OCI-LY7 (cell line): ENCODE measurements around the gene UQCRHL. TPM values are rescaled to one million over a fixed set of nuclear protein-coding genes. Genes with fewer than 3 reads are reported as not detected.
A peak's percentile ranks its signal among the peaks of the same experiment; 100 is the strongest.
"Not testable (repeated sequence)": the region's sequence is repeated elsewhere in the genome, so short reads cannot be mapped to it uniquely, and the experiment has no call there.

ENCODE experiments used
- BruUV-seq: library from RNA; stranded (reverse); fragments of 400-500 nt; replicated peaks from 2 replicates; lab custom pipeline; 2021; lab: Mats Ljungman, UMichigan
- CTCF ChIA-PET: fragments of 300-600 bp; sonication (Branson Sonifier 250); formaldehyde crosslinking; loops from one replicate; lab custom pipeline; 2022; ENCODE audit warnings: antibody characterized with exemption; ENCODE audit not compliant: unreplicated experiment; lab: Charles Lee
- POLR2A ChIA-PET: fragments of 300-600 bp; sonication (Branson Sonifier 250); formaldehyde crosslinking; loops from one replicate; lab custom pipeline; 2022; ENCODE audit warnings: antibody characterized with exemption; lab: Charles Lee
- DNase-seq: peaks from one replicate; pipeline ENCODE4 v3.0.0-alpha.2; 2015; ENCODE audit warnings: low spot score
- H2AFZ ChIP-seq: fragments of 200-600 bp; sonication (generic), shearing (Covaris generic); 2 replicates; pipeline ENCODE4 v1.6.1; 2014; ENCODE audit warnings: mild to moderate bottlenecking, antibody characterized with exemption, low read length, moderate library complexity
- H3K27ac ChIP-seq: fragments of 200-600 bp; sonication (generic); 2 replicates; pipeline ENCODE4 v1.5.1; 2014; ENCODE audit warnings: mixed run types, low read depth, mild to moderate bottlenecking, moderate library complexity, low read length, inconsistent platforms; ENCODE audit not compliant: poor library complexity, severe bottlenecking
- H3K36me3 ChIP-seq: fragments of 200-600 bp; sonication (generic); 2 replicates; pipeline ENCODE4 v1.6.1; 2014; ENCODE audit warnings: mild to moderate bottlenecking, antibody characterized with exemption, low read length, moderate library complexity, mixed read lengths; ENCODE audit not compliant: insufficient read depth
- H3K4me1 ChIP-seq: fragments of 200-600 bp; sonication (generic); 2 replicates; pipeline ENCODE4 v1.5.1; 2014; ENCODE audit warnings: mild to moderate bottlenecking, low read length; ENCODE audit not compliant: insufficient read depth, poor library complexity, severe bottlenecking
- H3K4me2 ChIP-seq: fragments of 200-600 bp; sonication (generic); 2 replicates; pipeline ENCODE4 v1.6.1; 2014; ENCODE audit warnings: mild to moderate bottlenecking, low read length
- H3K4me3 ChIP-seq: fragments of 200-600 bp; sonication (generic); 2 replicates; pipeline ENCODE4 v1.5.1; 2014; ENCODE audit warnings: mild to moderate bottlenecking, low read depth, low read length; ENCODE audit not compliant: poor library complexity, severe bottlenecking
- H3K79me2 ChIP-seq: fragments of 200-600 bp; sonication (generic); 2 replicates; pipeline ENCODE4 v1.6.1; 2016; ENCODE audit warnings: low read depth, mild to moderate bottlenecking, low read length, moderate library complexity, mixed read lengths; ENCODE audit not compliant: insufficient read depth
- H3K9me2 ChIP-seq: fragments of 200-600 bp; sonication (generic); 2 replicates; pipeline ENCODE4 v1.6.1; 2016; ENCODE audit warnings: mild to moderate bottlenecking, low read length, mixed read lengths; ENCODE audit not compliant: insufficient read depth
- H3K9me3 ChIP-seq: fragments of 200-600 bp; sonication (generic); 2 replicates; pipeline ENCODE4 v1.6.1; 2014; ENCODE audit warnings: mild to moderate bottlenecking, mixed run types, low read length, mixed read lengths
- H4K20me1 ChIP-seq: fragments of 200-600 bp; sonication (generic); 2 replicates; pipeline ENCODE4 v1.6.1; 2014; ENCODE audit warnings: mild to moderate bottlenecking, antibody characterized with exemption, low read length, moderate library complexity, mixed read lengths; ENCODE audit not compliant: insufficient read depth
- EZH2phosphoT487 ChIP-seq: fragments of 200-600 bp; sonication (generic); IDR thresholded peaks from 2 replicates; pipeline ENCODE4 v1.6.1; 2018; ENCODE audit warnings: low read depth, borderline replicate concordance, mild to moderate bottlenecking, mixed run types, antibody characterized with exemption, low read length, moderate library complexity, mixed read lengths
- intact Hi-C: fragments of 100-400 bp; cut with micrococcal nuclease; formaldehyde crosslinking; loops from one replicate; pipeline ENCODE4 v1.10.0; 2022; ENCODE audit not compliant: unreplicated experiment
- total RNA-seq, 2 experiments: library from RNA; depleted of rRNA in 1 of 2; stranded (reverse); fragments of >200 nt in 1 of 2; shearing (Covaris generic) in 1 of 2; gene quantifications; 2 replicates each; pipeline ENCODE4 v1.2.3, GENCODE V29; 2014 to 2022
- TF ChIP-seq, protein P1 (sequence below): fragments of 200-600 bp; sonication (generic); conservative IDR thresholded peaks from 2 replicates; pipeline ENCODE4 v1.5.1; 2014; ENCODE audit warnings: mild to moderate bottlenecking, antibody characterized with exemption, low read length, moderate library complexity, mixed read lengths

UQCRHL gene
- total RNA-seq, 2 experiments from 2014 or later = 2.4 to 12.4 TPM

DNA sequence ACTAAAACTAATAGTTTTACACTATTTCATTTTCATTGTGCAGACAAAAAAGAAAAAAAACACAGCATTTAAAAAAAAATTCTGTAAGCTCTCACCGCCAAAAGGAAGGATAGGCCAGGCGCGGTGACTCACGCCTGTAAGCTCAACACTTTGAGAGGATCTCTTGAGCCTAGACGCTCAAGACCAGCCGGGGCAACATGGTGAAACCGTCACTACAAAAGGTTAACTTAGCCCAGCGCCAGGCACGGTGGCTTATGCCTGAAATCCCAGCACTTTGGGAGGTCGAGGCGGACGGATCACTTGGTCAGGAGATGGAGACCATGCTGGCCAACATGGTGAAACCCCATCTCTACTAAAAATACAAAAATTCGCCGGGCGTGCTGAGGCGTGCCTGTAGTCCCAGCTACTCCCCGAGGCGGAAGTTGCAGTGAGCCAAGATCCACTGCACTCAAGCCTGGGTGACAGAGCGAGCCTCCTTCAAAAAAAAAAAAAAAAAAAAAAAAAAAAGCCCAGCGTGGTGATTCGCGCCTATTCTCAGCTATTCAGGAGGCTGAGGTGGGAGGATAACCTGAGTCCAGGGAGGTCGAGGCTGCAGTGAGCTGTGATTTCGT is 25.7 kb upstream of the UQCRHL start:
- peaks cover 66% of the 10 kb centered on the region for H3K4me1 ChIP-seq
- intact Hi-C loops = no loop called here
- no peak for DNase-seq
- H3K9me2 ChIP-seq = no peaks in the 10 kb centered on the region
- H3K27ac ChIP-seq = peak overlapping the region; percentile 97
- POLR2A ChIA-PET = interaction anchor here (0.6 to 3.7 kb wide), 12 partner anchors 10 to 414 kb away, joined by 3 to 68 read pairs (median 4); partner anchors contain the start of genes SPEN and UQCRHL
- CTCF ChIA-PET = interaction anchor here (0.5 to 0.9 kb wide), 2 partner anchors 9 to 32 kb away, joined by 3 to 4 read pairs; no protein-coding TSS in a partner anchor
- H3K4me3 ChIP-seq = peak overlapping the region; percentile 75
- peaks cover 33% of the 10 kb centered on the region for H3K79me2 ChIP-seq
- BruUV-seq = no TSS peak
- H2AFZ ChIP-seq = no peak overlapping the region
- no peaks in the 10 kb centered on the region for H3K9me3 ChIP-seq
- no peaks in the 10 kb centered on the region for H4K20me1 ChIP-seq
- TF ChIP-seq, protein P1, sequence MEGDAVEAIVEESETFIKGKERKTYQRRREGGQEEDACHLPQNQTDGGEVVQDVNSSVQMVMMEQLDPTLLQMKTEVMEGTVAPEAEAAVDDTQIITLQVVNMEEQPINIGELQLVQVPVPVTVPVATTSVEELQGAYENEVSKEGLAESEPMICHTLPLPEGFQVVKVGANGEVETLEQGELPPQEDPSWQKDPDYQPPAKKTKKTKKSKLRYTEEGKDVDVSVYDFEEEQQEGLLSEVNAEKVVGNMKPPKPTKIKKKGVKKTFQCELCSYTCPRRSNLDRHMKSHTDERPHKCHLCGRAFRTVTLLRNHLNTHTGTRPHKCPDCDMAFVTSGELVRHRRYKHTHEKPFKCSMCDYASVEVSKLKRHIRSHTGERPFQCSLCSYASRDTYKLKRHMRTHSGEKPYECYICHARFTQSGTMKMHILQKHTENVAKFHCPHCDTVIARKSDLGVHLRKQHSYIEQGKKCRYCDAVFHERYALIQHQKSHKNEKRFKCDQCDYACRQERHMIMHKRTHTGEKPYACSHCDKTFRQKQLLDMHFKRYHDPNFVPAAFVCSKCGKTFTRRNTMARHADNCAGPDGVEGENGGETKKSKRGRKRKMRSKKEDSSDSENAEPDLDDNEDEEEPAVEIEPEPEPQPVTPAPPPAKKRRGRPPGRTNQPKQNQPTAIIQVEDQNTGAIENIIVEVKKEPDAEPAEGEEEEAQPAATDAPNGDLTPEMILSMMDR = no peak
- TF ChIP-seq EZH2phosphoT487 = no peak
- H3K36me3 ChIP-seq = peaks cover 6% of the 10 kb centered on the region; the same call in 1 of the 2 replicates
- peak overlapping the region; percentile 91 for H3K4me2 ChIP-seq

DNA sequence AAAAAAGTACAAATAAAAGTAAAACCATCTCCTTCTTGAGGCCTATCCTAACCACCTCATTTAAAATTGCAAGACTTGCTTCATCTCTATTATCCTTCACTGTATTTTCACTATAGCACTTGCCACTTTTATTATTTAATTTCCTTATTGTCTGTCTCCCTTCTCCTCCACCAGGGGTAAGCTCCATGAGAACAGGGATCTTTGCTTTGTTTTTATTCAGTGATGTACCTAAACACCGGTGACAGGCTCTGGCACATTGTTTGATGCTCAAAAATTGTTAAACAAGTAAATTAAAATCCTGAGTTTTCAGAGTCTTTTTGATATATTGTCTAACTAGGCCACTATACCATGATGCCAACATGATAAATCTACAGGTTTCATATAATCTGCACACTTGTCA is 22.8 kb upstream of the UQCRHL start:
- Histone ChIP-seq H3K4me3 (peak overlapping the region; percentile 51), H3K79me2 (peaks cover 33% of the 10 kb centered on the region), H3K4me1 (peaks cover 64% of the 10 kb centered on the region), H3K9me2 (no peaks in the 10 kb centered on the region), H3K9me3 (no peaks in the 10 kb centered on the region), H4K20me1 (no peaks in the 10 kb centered on the region), H3K27ac (peak overlapping the region; percentile 48), H3K4me2 (peak overlapping the region; percentile 68), H2AFZ (peak overlapping the region; percentile 45; the same call in 1 of the 2 replicates), H3K36me3 (peaks cover 6% of the 10 kb centered on the region; the same call in 1 of the 2 replicates)
- DNase-seq = no peak
- ChIA-PET POLR2A (interaction anchor here (0.6 to 1.6 kb wide), 3 partner anchors 13 to 14 kb away, joined by 3 to 4 read pairs (median 4); no protein-coding TSS in a partner anchor), CTCF (no interaction called here)
- BruUV-seq = no TSS peak
- no peak for TF ChIP-seq EZH2phosphoT487
- TF ChIP-seq, protein P1 = peak; percentile 49; the same call in 1 of the 2 replicates
- intact Hi-C loops = no loop called here

DNA sequence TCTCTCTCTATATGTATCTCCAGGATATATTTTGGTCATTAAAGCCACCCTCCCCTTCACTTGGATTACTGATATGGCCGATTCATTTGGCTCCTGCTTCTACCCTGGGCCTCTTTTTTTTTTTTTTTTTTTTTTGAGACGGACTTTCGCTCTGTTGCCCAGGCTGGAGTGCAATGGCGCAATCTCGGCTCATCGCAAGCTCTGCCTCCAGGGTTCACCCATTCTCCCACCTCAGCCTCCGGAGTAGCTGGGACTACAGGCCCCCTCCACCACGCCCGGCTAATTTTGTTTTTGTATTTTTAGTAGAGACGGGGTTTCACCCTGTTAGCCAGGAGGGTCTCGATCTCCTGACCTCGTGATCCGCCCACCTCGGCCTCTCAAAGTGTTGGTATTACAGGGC is 21.5 kb upstream of the UQCRHL start:
- H3K9me2 ChIP-seq, H3K4me3 ChIP-seq, BruUV-seq, H3K9me3 ChIP-seq, DNase-seq, intact Hi-C loops, H3K36me3 ChIP-seq, H4K20me1 ChIP-seq, H3K4me2 ChIP-seq, H3K27ac ChIP-seq, H2AFZ ChIP-seq, CTCF ChIA-PET: not testable (repeated sequence)
- POLR2A ChIA-PET = interaction anchor here (1.6 kb wide), 1 partner anchor 16 kb away, joined by 3 read pairs; no protein-coding TSS in a partner anchor
- Histone ChIP-seq H3K79me2 (peaks cover 31% of the 10 kb centered on the region), H3K4me1 (peaks cover 66% of the 10 kb centered on the region)

DNA sequence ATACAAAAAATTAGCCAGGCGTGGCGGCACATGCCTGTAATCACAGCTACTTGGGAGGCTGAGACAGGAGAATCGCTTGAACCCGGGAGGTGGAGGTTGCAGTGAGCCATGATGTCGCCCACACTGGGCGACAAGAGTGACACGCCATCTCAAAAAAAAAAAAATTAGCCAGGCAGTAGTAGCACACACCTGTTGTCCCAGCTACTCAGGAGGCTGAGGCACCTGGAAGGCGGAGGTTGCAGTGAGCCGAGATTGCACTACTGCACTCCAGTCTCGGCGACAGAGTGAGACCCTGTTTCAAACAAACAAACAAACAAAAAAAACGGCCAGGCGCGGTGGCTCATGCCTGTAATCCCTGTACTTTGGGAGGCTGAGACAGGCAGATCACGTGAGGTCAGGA is 20.1 kb upstream of the UQCRHL start:
- H3K4me2 ChIP-seq, H3K36me3 ChIP-seq, H3K4me3 ChIP-seq, H3K9me3 ChIP-seq, H3K9me2 ChIP-seq, BruUV-seq, DNase-seq, H4K20me1 ChIP-seq, H3K27ac ChIP-seq, intact Hi-C loops, H2AFZ ChIP-seq: not testable (repeated sequence)
- CTCF ChIA-PET = interaction anchor here (0.6 kb wide), 1 partner anchor 27 kb away, joined by 3 read pairs; no protein-coding TSS in a partner anchor
- Histone ChIP-seq H3K4me1 (peaks cover 63% of the 10 kb centered on the region), H3K79me2 (peaks cover 17% of the 10 kb centered on the region)
- POLR2A ChIA-PET = interaction anchor here (0.6 to 1.0 kb wide), 2 partner anchors 13 to 18 kb away, joined by 3 to 6 read pairs; no protein-coding TSS in a partner anchor
